CD14-positive monocyte (primary cell): ENCODE results near the gene RPTOR. TPM values are rescaled to one million over a fixed set of nuclear protein-coding genes. Genes with fewer than 3 reads are reported as not detected.

ENCODE experiments used
- DNase-seq, 3 donors: peaks; one replicate each; pipeline ENCODE4 v3.0.0-alpha.2; 2011 to 2022
- H2AFZ ChIP-seq: 2 replicates; pipeline ENCODE4 v1.6.0; 2012; ENCODE audit warnings: mild to moderate bottlenecking, low read depth, low read length, inconsistent platforms; ENCODE audit not compliant: insufficient read depth, poor library complexity, severe bottlenecking
- H3K27ac ChIP-seq, 2 donors: 1 replicate in 1 of 2; 2 replicates in 1 of 2; pipeline ENCODE4 v1.5.1; 2012 to 2013; ENCODE audit warnings: low read length in 2 of 2, control low read depth in 1 of 2, inconsistent platforms in 1 of 2, low read depth in 1 of 2, mild to moderate bottlenecking in 1 of 2
- H3K27me3 ChIP-seq, 2 donors: one replicate each; pipeline versions ENCODE4 v1.6.0 to v1.6.1; 2011 to 2013; ENCODE audit warnings: low read length in 2 of 2; ENCODE audit not compliant: control insufficient read depth in 2 of 2, insufficient read depth in 2 of 2
- H3K36me3 ChIP-seq, 2 donors: replicated peaks in 1 of 2; 1 replicate in 1 of 2; 2 replicates in 1 of 2; pipeline versions ENCODE4 v1.5.1 to v1.6.1; 2012 to 2013; ENCODE audit warnings: low read length in 2 of 2, control low read depth in 1 of 2, inconsistent platforms in 1 of 2, mild to moderate bottlenecking in 1 of 2; ENCODE audit not compliant: insufficient read depth in 2 of 2, control insufficient read depth in 1 of 2
- H3K4me1 ChIP-seq, 2 donors: 1 replicate in 1 of 2; 2 replicates in 1 of 2; pipeline versions ENCODE4 v1.5.1 to v1.6.1; 2012 to 2013; ENCODE audit warnings: low read length in 2 of 2, control low read depth in 1 of 2, inconsistent platforms in 1 of 2, mild to moderate bottlenecking in 1 of 2, moderate library complexity in 1 of 2; ENCODE audit not compliant: insufficient read depth in 2 of 2, control insufficient read depth in 1 of 2
- H3K4me2 ChIP-seq: replicated peaks from 2 replicates; pipeline ENCODE3; 2012; ENCODE audit warnings: low read length, moderate library complexity, mild to moderate bottlenecking; ENCODE audit not compliant: poor library complexity, severe bottlenecking; ENCODE audit errors: extremely low read depth
- H3K4me3 ChIP-seq, 3 experiments: fragments of 200-600 bp in 1 of 3; sonication (generic) in 1 of 3; replicated peaks in 1 of 3; 1 replicate in 2 of 3; 2 replicates in 1 of 3; pipeline ENCODE4 v1.5.1; 2011 to 2013; ENCODE audit warnings: low read length in 3 of 3, mild to moderate bottlenecking in 3 of 3, control low read depth in 2 of 3, low read depth in 2 of 3, inconsistent platforms in 1 of 3, moderate library complexity in 1 of 3
- H3K79me2 ChIP-seq: 2 replicates; pipeline ENCODE4 v1.6.0; 2012; ENCODE audit warnings: mild to moderate bottlenecking, control low read depth, inconsistent platforms, low read length, moderate library complexity; ENCODE audit not compliant: insufficient read depth
- H3K9ac ChIP-seq: 2 replicates; pipeline ENCODE4 v1.6.0; 2017; ENCODE audit warnings: low read length, mild to moderate bottlenecking; ENCODE audit not compliant: insufficient read depth, poor library complexity, severe bottlenecking
- H3K9me3 ChIP-seq, 2 donors: replicated peaks in 1 of 2; 1 replicate in 1 of 2; 2 replicates in 1 of 2; pipeline versions ENCODE4 v1.5.1 to v1.6.1; 2012 to 2013; ENCODE audit warnings: low read length in 2 of 2, control low read depth in 1 of 2; ENCODE audit not compliant: control insufficient read depth in 1 of 2, insufficient read depth in 1 of 2
- H4K20me1 ChIP-seq: 2 replicates; pipeline ENCODE4 v1.6.0; 2012; ENCODE audit warnings: mild to moderate bottlenecking, low read length, control low read depth, moderate library complexity; ENCODE audit not compliant: insufficient read depth
- H3K27ac Mint-ChIP-seq, 7 donors: one replicate each; pipeline ENCODE4 v1.8.0; 2020; ENCODE audit warnings: mild to moderate bottlenecking in 7 of 7, mixed read lengths in 7 of 7, moderate library complexity in 6 of 7, inconsistent platforms in 2 of 7
- H3K27me3 Mint-ChIP-seq, 3 donors: one replicate each; pipeline ENCODE4 v1.8.0; 2021 to 2022; ENCODE audit warnings: low read depth in 3 of 3, mild to moderate bottlenecking in 3 of 3, mixed read lengths in 3 of 3, moderate library complexity in 3 of 3, inconsistent platforms in 1 of 3
- H3K36me3 Mint-ChIP-seq, 2 donors: one replicate each; pipeline ENCODE4 v1.8.0; 2020; ENCODE audit warnings: mixed read lengths in 2 of 2, inconsistent platforms in 1 of 2, mild to moderate bottlenecking in 1 of 2
- H3K4me1 Mint-ChIP-seq: one replicate; pipeline ENCODE4 v1.8.0; 2020; ENCODE audit warnings: mild to moderate bottlenecking, mixed read lengths
- H3K4me3 Mint-ChIP-seq, 2 donors: one replicate each; pipeline ENCODE4 v1.8.0; 2020; ENCODE audit warnings: mild to moderate bottlenecking in 2 of 2, mixed read lengths in 2 of 2, moderate library complexity in 1 of 2
- H3K9me3 Mint-ChIP-seq, 7 donors: one replicate each; pipeline ENCODE4 v1.8.0; 2020 to 2022; ENCODE audit warnings: mixed read lengths in 7 of 7, mild to moderate bottlenecking in 6 of 7, moderate library complexity in 6 of 7, inconsistent platforms in 2 of 7
- WGBS: methylation state at CpG from one replicate; pipeline ENCODE4 v1.1.5; 2013; ENCODE audit warnings: missing lambda C conversion rate; ENCODE audit not compliant: insufficient coverage; 5-methylcytosine and 5-hydroxymethylcytosine counted together
- intact Hi-C, 2 donors: fragments of 100-400 bp; cut with micrococcal nuclease; formaldehyde crosslinking; loops; one replicate each; pipeline versions ENCODE4 v1.15.0 to v1.15.1; 2023
- polyA plus RNA-seq, 3 donors: library from polyadenylated mRNA; depleted of rRNA in 1 of 3; unstranded in 2 of 3; stranded (reverse) in 1 of 3; fragments of 300-500 nt in 2 of 3; fragments of >200 nt in 1 of 3; fragmentation: Illumina TruSeq in 2 of 3; gene quantifications; 1 replicate in 2 of 3; 2 replicates in 1 of 3; pipeline ENCODE4 v1.2.3, GENCODE V29; 2012 to 2021
- TF ChIP-seq, protein P1 (sequence below): fragments of 200-600 bp; IDR thresholded peaks from one replicate; pipeline ENCODE4 v1.8.0; 2022; ENCODE audit warnings: antibody characterized with exemption, mild to moderate bottlenecking

The RPTOR gene
- polyA plus RNA-seq, 3 donors = 1.1 to 8.7 (median 2.6) TPM

DNA sequence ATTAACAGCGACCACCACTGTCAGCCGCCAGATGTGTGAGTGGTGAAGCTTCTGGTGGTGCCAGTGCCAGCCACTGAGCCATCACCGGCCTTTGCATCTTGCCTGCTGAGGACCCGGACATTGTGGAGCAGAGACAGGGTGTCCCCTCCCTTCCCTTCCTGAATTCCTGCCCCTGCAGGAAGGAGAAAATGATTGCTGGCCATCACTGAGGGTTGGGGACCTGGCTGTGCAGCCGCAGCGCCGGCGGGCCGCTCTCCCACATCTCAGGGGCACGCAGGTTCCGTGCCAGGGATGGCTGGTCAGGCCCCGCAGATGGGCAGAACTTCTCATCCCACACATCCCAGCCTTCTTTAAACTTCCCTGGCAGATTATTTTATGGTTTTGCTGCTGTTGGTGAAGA lies 56.5 kb downstream of the RPTOR start:
- Mint-ChIP-seq H3K4me1 (peaks cover 59% of the 10 kb centered on the region), H3K27me3 (peaks cover 0 to 6% (median 2%) of the 10 kb centered on the region in 3 donors), H3K36me3 (peaks cover 1 to 9% of the 10 kb centered on the region in 2 donors), H3K9me3 (peaks cover 0 to 2% (median 0%) of the 10 kb centered on the region in 7 donors), H3K4me3 (no peak overlapping the region), H3K27ac (peak overlapping the region in 1 of 7 donors; percentile 47)
- Histone ChIP-seq H3K9ac (no peak overlapping the region), H3K4me2 (no peak overlapping the region), H2AFZ (no peak overlapping the region), H3K27ac (no peak overlapping the region), H3K4me1 (peaks cover 15 to 30% of the 10 kb centered on the region in 2 donors), H4K20me1 (peaks cover 72% of the 10 kb centered on the region), H3K79me2 (peaks cover 47% of the 10 kb centered on the region), H3K27me3 (no peaks in the 10 kb centered on the region), H3K9me3 (no peaks in the 10 kb centered on the region), H3K36me3 (no peaks in the 10 kb centered on the region), H3K4me3 (no peak overlapping the region)
- intact Hi-C loops = no loop called here
- 87% methylated on average over 3 of the region's 12 CpGs for WGBS
- TF ChIP-seq, protein P1, sequence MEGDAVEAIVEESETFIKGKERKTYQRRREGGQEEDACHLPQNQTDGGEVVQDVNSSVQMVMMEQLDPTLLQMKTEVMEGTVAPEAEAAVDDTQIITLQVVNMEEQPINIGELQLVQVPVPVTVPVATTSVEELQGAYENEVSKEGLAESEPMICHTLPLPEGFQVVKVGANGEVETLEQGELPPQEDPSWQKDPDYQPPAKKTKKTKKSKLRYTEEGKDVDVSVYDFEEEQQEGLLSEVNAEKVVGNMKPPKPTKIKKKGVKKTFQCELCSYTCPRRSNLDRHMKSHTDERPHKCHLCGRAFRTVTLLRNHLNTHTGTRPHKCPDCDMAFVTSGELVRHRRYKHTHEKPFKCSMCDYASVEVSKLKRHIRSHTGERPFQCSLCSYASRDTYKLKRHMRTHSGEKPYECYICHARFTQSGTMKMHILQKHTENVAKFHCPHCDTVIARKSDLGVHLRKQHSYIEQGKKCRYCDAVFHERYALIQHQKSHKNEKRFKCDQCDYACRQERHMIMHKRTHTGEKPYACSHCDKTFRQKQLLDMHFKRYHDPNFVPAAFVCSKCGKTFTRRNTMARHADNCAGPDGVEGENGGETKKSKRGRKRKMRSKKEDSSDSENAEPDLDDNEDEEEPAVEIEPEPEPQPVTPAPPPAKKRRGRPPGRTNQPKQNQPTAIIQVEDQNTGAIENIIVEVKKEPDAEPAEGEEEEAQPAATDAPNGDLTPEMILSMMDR = no peak
- DNase-seq = no peak

DNA sequence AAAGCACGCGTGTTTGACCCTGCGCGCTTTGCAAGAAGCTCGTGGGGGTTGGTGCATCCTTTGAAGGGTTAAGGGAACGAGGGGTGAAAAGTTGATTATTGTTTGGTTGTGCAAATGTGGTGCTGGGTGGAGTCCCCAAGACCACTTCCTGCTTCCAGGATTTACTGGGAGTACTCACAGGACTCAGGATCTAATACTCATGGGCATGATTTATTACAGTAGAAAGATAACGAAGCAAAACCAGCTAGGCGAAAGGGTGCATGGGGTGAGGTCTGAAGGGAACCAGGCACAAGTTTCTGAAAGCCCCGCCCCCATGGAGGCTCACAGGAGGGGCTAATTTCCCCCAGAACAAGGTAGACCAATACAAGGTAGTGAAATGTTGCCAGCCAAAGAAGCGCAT lies 58.8 kb downstream of the RPTOR start:
- Histone ChIP-seq H3K4me3 (no peak overlapping the region), H2AFZ (no peak overlapping the region), H3K27me3 (no peaks in the 10 kb centered on the region), H3K9me3 (no peaks in the 10 kb centered on the region), H3K4me1 (peaks cover 15 to 30% of the 10 kb centered on the region in 2 donors), H3K4me2 (no peak overlapping the region), H3K79me2 (peaks cover 48% of the 10 kb centered on the region), H4K20me1 (peaks cover 66% of the 10 kb centered on the region), H3K36me3 (no peaks in the 10 kb centered on the region), H3K9ac (no peak overlapping the region), H3K27ac (no peak overlapping the region)
- Mint-ChIP-seq H3K9me3 (no peaks in the 10 kb centered on the region), H3K4me1 (peaks cover 49% of the 10 kb centered on the region), H3K27ac (peak overlapping the region in 1 of 7 donors; percentile 26), H3K27me3 (peaks cover 0 to 3% (median 2%) of the 10 kb centered on the region in 3 donors), H3K36me3 (peaks cover 1 to 9% of the 10 kb centered on the region in 2 donors), H3K4me3 (no peak overlapping the region)
- no peak for DNase-seq
- intact Hi-C loops = no loop called here
- 67% methylated on average over 8 of the region's 10 CpGs for WGBS
- TF ChIP-seq, protein P1 = no peak
